PC-3 (cell line): ENCODE data around the gene KLHDC1.

Experiments used
- EZH2phosphoT487 ChIP-seq: fragments of 300-600 bp; sonication (generic); IDR thresholded peaks from 2 replicates; pipeline ENCODE4 v1.6.1; 2018; ENCODE audit warnings: mild to moderate bottlenecking, antibody characterized with exemption, low read length, borderline replicate concordance
- TF ChIP-seq, protein P1 (sequence below): fragments of 300-600 bp; sonication (generic); conservative IDR thresholded peaks from 2 replicates; pipeline ENCODE4 v1.5.1; 2017; ENCODE audit warnings: antibody characterized with exemption, low read depth, mild to moderate bottlenecking, low read length

DNA sequence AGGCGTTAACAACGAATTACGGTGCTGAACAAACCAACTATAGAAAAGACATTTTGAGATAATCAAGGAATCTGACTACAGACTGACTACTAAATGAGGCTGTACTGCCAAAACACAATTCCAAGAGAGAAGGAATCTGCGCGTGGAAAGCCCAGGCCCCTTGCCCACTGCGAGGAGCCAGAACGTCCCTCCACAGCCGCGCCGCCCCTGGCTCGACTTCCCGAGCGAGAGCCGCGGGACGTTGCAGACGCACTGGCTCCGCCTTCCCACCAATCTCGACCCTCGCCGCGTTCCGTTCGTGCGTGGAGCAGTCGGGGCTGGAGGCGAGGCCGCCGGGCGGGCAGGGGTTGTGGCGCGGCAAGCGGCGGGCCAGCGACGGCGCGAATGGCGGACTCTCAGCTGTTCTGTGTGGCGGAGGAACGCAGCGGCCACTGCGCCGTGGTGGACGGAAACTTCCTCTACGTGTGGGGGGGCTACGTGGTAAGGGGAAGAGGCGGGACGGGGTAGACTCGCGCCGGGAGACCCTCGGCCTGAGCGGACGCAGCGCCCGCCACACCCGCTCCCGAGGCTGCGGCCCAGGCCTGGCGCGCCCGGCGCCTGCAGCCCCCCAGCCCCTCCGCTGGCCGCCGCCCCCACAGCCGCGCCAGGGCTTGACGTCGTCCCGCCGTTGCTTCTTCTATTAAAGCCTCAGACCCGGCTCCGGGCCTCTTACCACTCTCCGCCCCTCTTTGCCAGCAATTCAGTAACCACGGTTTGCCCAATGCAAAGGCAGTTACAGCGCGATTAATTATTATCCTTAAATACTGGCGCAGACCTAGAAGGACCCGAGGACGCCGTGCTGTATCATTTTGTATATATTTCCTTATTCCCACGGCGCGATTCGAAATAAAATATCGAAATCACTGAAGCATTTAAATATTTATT lies at the start of gene KLHDC1:
- TF ChIP-seq, protein P1, sequence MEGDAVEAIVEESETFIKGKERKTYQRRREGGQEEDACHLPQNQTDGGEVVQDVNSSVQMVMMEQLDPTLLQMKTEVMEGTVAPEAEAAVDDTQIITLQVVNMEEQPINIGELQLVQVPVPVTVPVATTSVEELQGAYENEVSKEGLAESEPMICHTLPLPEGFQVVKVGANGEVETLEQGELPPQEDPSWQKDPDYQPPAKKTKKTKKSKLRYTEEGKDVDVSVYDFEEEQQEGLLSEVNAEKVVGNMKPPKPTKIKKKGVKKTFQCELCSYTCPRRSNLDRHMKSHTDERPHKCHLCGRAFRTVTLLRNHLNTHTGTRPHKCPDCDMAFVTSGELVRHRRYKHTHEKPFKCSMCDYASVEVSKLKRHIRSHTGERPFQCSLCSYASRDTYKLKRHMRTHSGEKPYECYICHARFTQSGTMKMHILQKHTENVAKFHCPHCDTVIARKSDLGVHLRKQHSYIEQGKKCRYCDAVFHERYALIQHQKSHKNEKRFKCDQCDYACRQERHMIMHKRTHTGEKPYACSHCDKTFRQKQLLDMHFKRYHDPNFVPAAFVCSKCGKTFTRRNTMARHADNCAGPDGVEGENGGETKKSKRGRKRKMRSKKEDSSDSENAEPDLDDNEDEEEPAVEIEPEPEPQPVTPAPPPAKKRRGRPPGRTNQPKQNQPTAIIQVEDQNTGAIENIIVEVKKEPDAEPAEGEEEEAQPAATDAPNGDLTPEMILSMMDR, result no peak
- no peak for TF ChIP-seq EZH2phosphoT487
